ENCODE results near the gene EHD1. TPM values are rescaled to one million over a fixed set of nuclear protein-coding genes. Genes with fewer than 3 reads are reported as not detected.

The EHD1 gene
- total and polyA plus RNA-seq, 9 donors = 14.3 to 87.8 (median 33.5) TPM

DNA sequence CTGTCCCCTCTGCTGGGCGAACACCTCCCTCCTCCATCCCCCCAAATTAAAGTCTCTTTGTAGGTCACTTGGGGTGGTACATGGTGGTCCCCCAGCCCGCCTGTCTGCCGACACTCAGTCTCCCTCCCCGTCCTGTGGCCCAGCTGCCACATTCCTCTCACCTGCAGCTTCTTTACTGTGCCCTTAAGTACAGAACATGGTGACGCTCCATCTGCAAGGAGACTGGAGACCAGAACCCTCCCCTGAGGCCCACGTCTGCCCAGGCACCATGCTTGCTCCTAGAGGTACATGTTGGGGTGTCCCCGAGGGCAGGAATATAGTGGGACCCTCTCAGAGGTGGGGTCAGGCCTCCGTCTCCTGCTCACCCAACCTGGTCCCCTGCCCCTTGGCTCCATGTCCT is 5.6 kb upstream of the EHD1 start:
- intact Hi-C loops (cut with DNase I) = no loop called here
- Histone ChIP-seq H3K4me1 (ENCODE audit: insufficient read depth) (peaks cover 3% of the 10 kb centered on the region), H3K36me3 (no peaks in the 10 kb centered on the region), H3K27me3 (no peaks in the 10 kb centered on the region), H3K4me3 (no peak overlapping the region), H3K27ac (no peak overlapping the region), H3K9me3 (no peaks in the 10 kb centered on the region)
- TF ChIP-seq POLR2A (IDR thresholded peaks at IDR 0.05) (no peak), EP300 (IDR thresholded peaks at IDR 0.05) (no peak)
- TF ChIP-seq, protein P1, sequence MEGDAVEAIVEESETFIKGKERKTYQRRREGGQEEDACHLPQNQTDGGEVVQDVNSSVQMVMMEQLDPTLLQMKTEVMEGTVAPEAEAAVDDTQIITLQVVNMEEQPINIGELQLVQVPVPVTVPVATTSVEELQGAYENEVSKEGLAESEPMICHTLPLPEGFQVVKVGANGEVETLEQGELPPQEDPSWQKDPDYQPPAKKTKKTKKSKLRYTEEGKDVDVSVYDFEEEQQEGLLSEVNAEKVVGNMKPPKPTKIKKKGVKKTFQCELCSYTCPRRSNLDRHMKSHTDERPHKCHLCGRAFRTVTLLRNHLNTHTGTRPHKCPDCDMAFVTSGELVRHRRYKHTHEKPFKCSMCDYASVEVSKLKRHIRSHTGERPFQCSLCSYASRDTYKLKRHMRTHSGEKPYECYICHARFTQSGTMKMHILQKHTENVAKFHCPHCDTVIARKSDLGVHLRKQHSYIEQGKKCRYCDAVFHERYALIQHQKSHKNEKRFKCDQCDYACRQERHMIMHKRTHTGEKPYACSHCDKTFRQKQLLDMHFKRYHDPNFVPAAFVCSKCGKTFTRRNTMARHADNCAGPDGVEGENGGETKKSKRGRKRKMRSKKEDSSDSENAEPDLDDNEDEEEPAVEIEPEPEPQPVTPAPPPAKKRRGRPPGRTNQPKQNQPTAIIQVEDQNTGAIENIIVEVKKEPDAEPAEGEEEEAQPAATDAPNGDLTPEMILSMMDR (IDR thresholded peaks at IDR 0.05) = no peak
- DNase-seq = no peak
- 90 to 91% (median 90%) methylated on average over 8 of the region's 8 CpGs for WGBS, 3 donors

DNA sequence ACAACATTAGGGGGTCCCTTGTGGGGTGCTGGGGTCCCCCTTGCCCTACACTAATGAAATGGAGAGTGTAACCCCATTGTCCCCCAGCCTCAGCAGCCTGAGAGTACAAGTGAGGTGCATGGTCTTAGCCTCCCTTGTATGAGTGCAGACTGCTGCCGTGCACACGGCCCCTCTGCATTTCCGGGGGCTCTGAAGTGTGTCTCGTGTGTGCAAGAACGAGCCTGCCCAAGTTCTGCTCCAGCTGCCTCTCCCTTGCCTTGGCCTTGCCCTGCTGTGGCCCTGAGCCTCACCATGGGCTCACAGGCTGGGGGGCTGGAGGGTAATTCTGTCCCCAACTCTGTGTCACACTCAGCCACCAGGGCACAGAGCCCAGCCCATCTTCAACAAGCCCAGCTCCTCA is 5.2 kb upstream of the EHD1 start:
- WGBS, 3 donors = 76 to 88% (median 78%) methylated on average over 5 of the region's 5 CpGs
- Histone ChIP-seq H3K4me1 (ENCODE audit: insufficient read depth) (peaks cover 3% of the 10 kb centered on the region), H3K9me3 (no peaks in the 10 kb centered on the region), H3K27me3 (no peaks in the 10 kb centered on the region), H3K4me3 (no peak overlapping the region), H3K36me3 (no peaks in the 10 kb centered on the region), H3K27ac (no peak overlapping the region)
- intact Hi-C loops (cut with DNase I) = no loop called here
- TF ChIP-seq POLR2A (IDR thresholded peaks at IDR 0.05) = no peak
- TF ChIP-seq EP300 (IDR thresholded peaks at IDR 0.05) = no peak
- TF ChIP-seq, protein P1 (IDR thresholded peaks at IDR 0.05) = no peak
- no peak for DNase-seq

DNA sequence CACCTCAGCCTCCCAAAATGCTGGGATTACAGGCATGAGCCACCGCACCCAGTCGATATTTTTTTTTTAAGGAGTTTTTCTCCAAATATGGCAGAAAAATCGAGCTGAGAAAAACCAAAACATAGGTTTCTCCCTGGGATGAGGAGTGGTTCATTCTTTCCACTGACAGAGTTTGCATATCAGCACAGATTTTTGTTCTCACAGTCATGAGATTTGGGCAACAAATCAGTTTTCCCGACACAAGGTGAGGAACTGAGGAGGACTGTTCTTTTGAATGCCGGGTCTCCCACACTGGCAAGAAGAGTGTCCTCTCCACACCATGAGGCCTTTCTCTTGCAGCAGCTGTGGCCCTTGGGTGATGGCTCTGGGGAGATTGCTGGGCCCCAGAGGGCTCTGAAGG is 3.8 kb upstream of the EHD1 start:
- no peak overlapping the region for H3K27ac ChIP-seq
- no peaks in the 10 kb centered on the region for H3K9me3 ChIP-seq
- H3K4me1 ChIP-seq (ENCODE audit: insufficient read depth) = peaks cover 2% of the 10 kb centered on the region
- TF ChIP-seq POLR2A (IDR thresholded peaks at IDR 0.05) = no peak
- TF ChIP-seq EP300 (IDR thresholded peaks at IDR 0.05) = no peak
- TF ChIP-seq, protein P1 (IDR thresholded peaks at IDR 0.05) = no peak
- intact Hi-C loops (cut with DNase I) = no loop called here
- no peaks in the 10 kb centered on the region for H3K27me3 ChIP-seq
- DNase-seq = no peak
- H3K4me3 ChIP-seq = no peak overlapping the region
- 21 to 26% (median 22%) methylated on average over 5 of the region's 5 CpGs for WGBS, 3 donors
- H3K36me3 ChIP-seq = no peaks in the 10 kb centered on the region

DNA sequence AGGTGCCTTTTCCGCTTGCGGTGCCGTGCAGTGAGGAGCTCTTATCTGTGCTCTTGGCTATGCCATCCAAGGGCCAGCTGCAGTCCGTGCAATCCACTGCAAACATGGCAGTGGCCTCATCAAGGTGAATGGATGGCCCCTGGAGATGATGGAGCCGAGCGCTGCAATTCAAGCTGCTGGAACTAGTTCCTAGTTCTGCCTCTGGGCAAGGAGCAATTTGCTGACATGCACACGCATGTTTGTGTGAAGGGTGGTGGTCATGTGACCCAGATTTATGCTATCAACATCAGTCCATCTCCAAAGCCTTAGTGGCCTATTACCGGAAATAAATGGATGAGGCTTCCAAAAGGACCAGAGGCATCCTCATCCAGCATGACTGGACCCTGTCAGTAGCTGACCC is 3.1 kb upstream of the EHD1 start:
- H3K4me1 ChIP-seq (ENCODE audit: insufficient read depth) = peaks cover 6% of the 10 kb centered on the region
- H3K27me3 ChIP-seq = no peaks in the 10 kb centered on the region
- H3K4me3 ChIP-seq = no peak overlapping the region
- no peak for DNase-seq
- H3K36me3 ChIP-seq = no peaks in the 10 kb centered on the region
- no peak overlapping the region for H3K27ac ChIP-seq
- intact Hi-C loops (cut with DNase I) = no loop called here
- WGBS, 3 donors = 60 to 75% (median 64%) methylated on average over 8 of the region's 8 CpGs
- no peaks in the 10 kb centered on the region for H3K9me3 ChIP-seq
- no peak for TF ChIP-seq POLR2A (IDR thresholded peaks at IDR 0.05)
- TF ChIP-seq EP300 (IDR thresholded peaks at IDR 0.05) = no peak
- TF ChIP-seq, protein P1 (IDR thresholded peaks at IDR 0.05) = no peak

Data from ovary (tissue), 9 donors.